GM19099 (cell line): ENCODE results near the gene C17orf75.

ENCODE experiments used
- POLR2A ChIP-seq: IDR thresholded peaks from 3 replicates; pipeline ENCODE4 v1.6.1; 2011; ENCODE audit warnings: low read depth; ENCODE audit not compliant: insufficient read length; ENCODE audit errors: extremely low read depth

C17orf75 gene

DNA sequence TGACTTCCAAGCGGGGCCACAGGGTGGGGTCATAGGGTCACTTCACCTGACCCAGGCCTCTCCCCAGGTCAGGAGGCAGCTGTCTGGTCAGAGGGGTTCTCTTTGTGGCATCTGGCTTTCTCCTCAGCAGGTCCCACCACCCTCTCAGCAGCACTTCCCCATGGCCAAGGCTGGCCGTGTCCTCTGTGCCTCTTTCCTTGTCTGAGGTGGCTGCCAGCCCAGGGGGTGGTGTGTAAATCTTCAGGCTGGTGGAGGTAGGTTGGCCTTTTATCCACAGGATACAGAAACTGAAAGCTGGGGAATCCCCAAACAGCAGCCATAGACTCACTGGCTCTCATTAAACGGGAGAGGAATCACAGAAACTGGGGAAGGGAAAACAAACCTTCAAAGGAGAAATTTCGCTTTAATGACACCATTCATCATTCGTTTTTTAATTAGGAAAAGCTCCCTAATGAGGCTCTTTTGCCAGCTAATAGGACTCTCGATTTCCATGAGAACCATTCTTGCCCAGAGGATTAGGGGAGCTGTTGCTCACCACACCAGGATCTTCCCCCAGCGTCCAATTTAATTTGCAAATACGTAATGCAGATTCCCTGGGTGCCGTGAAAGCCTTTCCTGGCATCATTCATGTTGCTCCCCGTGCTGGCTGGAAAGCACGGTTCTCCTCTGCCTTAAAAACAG, 18.0 kb downstream of the C17orf75 start:
- peak; percentile 19 for TF ChIP-seq POLR2A

DNA sequence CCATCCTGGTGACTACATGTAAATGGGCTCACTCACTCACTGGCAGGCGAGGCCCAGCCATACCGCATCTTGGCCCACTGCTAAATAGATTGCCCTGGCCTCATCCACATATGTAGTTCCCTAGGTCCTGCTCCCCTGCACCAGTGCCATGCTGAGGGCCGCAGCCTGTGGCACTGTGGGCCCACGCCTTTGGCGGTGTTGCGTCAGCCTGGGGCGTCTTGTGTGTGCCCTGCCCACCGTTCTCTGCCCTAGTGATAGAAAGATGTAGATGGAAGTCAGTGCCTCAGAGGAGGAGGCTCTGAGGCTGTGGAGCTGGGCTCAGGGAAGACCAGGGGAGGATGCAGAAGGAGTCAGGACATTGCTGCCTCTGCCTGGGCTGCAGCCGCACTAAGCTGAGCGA, 18.9 kb downstream of the C17orf75 start:
- TF ChIP-seq POLR2A = no peak

DNA sequence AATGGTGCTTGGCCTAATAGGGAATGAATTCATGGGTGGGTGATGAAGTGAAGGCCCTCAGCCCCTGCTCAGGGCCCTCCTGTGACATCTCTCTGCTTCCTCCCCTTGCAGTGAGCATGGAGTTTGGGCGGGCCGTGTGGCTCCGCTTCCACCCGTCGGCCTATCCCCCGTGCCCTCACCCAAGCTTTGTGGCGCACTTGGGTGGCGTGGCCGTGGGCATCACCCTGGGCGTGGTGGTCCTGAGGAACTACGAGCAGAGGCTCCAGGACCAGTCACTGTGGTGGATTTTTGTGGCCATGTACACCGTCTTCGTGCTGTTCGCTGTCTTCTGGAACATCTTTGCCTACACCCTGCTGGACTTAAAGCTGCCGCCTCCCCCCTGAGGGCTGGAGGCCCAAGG, 21.1 kb downstream of the C17orf75 start:
- no peak for TF ChIP-seq POLR2A

DNA sequence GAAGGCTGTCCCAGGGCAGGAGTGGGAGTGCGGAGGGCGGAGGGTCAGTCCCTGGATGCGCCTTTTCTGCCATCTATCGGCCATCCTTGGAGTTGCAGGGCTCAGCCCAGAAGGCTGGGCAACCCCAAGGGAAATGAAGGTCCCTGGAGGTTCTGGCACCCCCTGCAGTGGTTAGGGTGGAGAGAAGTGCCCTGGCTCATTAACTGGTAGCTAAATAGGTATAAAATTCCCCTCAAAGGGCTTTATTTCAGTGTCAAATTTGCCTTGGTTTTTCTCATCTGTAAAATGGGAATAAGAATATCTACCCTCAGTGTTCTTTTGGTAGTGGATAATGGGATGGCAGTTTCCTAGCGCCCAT, 22.4 kb downstream of the C17orf75 start:
- no peak for TF ChIP-seq POLR2A

DNA sequence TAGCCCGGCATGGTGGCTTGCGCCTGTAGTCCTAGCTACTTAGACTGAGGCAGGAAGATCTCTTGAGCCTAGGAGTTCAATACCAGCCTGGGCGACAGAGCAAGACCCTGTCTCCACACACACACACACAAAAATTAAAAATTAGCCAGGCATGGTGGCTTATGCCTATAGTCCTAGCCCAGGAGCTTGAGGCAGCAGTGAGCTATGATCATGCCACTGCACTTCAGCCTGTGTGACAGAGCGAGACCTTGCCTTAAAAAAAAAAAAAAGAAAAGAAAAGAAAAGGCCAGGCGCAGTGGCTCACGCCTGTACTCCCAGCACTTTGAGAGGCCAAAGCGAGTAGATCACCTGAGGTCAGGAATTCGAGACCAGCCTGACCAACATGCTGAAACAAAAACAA, 23.9 kb downstream of the C17orf75 start:
- TF ChIP-seq POLR2A = no peak

DNA sequence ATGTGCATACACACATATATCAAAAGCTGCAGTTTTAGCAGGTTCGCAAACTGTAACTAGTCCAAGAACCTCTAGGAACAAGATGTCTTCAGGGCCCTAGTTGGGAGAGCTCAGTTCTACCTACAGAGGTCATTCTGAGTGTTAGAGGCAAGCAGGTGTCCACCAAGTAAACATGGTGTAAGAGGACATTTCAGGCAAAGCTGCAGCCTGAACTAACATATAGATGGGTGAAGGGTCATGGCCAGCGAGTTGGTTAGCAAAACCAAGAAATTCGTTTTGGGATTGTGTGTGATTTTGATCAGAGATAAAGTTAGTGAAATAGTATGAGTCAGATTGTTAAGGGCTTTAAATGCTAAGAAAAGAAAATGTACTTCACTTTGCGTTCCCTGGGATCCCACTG, 24.6 kb downstream of the C17orf75 start:
- TF ChIP-seq POLR2A = no peak

DNA sequence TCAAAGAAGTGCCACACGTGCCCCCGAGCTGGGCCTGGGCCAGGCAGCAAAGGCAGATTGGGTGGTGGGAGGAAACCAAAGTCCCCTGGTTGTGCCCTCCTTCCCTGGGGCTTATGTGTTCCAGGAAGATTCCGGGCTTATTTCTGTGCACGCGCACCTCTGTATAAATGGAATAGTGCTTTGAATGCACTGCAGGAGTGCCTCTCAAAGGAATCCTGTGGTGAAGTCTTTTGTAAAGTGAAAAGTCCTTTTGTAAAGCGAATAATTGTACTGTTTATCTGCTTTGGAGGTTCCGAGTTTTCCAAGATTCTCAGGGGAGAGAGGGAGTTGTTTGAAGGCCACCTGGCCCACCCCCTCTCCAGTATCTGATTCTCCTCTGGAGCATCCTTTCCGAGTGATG, 26.8 kb downstream of the C17orf75 start:
- no peak for TF ChIP-seq POLR2A

DNA sequence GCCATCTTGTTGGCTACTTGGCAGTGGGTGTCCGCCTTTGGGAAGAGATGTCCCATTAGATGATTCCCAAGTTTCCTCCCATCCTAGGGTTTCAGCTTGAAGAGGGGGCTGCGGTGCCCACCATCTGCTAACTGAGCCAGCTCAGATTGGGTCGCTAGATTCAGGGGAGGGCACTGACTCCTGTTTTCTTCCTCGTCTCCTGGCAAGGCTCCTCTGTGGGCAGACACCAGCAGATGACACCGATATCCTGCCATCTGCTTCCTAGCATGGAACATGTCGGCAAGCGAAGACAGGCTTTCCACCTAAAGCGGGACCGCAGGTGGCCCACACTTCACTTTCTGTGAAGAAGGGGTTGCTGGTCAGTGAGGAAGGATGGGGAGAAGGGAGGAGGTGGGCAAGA, 27.3 kb downstream of the C17orf75 start:
- no peak for TF ChIP-seq POLR2A

DNA sequence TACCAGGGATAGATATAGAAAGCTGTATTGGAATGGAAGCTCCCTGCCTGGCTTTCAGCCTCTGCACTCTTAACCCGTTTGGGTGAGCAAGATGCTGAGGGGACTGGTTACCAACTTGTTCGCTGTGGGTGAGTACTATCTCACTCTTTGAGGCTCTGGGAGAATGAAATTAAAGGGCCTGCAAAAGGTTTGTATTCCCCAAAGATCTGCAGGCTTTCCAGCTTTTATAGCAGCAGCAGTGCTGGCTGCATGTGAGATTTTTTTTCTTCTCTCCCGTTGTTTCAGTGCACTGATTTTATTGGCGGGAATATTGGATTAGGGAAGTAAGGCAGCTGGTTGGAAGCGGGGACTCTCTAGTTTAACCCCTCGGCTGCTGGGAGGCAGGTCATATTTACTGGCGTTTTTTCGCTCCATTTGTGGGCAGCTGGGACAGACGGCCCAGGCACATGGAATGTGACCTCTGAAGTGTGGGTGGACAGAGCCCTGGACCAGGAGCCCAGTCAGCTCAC, 30.9 kb downstream of the C17orf75 start:
- no peak for TF ChIP-seq POLR2A

DNA sequence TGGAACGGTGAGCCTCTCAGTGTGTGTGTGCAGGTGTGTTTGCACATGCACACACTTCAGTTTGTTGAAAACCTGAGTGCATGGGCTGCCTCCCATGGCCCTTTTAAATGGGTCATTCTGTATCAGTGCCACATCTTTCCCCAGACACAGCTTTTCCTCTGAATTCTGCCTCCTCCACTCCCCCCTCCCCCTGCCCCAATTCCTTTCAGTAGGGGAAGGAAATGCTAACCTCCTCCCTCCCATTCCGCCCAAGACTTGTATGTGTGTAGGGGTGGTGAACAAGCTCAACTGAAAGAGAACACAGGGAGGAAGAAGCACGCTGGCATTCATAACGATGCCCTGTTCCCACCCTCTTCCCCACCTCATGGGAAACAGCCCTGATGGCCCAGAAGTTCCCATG, 34.3 kb downstream of the C17orf75 start:
- no peak for TF ChIP-seq POLR2A

DNA sequence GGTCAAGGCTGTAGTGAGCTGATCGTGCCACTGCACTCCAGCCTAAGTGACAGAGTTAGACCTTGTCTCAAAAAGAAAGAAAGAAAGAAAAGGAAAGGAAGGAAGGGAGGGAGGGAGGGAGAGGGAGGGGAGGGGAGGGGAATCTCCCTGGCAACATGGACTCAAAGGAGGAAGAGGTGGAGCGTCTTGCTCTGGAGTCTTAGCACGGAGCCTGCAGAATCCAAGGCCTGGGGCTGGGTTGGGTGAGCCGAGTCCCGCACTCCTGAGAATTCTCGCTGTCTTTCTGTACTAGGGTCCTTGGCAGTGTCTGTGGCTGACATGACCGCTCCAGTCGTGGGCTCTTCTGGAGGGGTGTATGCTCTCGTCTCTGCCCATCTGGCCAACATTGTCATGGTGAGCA, 36.9 kb downstream of the C17orf75 start:
- TF ChIP-seq POLR2A = no peak

DNA sequence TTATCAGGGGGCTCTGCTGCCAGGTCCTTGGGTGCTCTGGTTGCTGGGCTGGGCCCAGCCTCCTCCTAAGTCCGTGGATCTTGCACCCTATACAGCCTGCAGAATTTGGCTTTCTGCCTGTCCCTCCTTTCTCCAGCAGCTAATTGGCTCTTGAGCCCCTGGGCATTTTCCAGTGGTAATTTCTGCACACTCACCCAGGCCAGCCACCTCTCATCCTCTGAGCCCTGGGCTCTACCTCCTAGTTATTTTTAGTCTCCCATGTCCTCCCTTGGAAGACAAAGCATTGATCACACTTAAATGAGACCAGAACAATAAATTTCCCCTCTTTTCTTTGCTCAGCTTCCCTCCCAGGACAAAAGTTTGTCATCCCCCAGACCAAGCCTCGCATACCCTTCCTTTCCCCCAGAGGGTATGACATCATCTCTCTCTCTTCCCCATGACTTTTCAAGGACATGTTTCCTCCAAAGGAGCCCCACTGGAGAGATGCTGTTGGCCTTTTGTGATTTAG, 38.1 kb downstream of the C17orf75 start:
- TF ChIP-seq POLR2A = no peak

DNA sequence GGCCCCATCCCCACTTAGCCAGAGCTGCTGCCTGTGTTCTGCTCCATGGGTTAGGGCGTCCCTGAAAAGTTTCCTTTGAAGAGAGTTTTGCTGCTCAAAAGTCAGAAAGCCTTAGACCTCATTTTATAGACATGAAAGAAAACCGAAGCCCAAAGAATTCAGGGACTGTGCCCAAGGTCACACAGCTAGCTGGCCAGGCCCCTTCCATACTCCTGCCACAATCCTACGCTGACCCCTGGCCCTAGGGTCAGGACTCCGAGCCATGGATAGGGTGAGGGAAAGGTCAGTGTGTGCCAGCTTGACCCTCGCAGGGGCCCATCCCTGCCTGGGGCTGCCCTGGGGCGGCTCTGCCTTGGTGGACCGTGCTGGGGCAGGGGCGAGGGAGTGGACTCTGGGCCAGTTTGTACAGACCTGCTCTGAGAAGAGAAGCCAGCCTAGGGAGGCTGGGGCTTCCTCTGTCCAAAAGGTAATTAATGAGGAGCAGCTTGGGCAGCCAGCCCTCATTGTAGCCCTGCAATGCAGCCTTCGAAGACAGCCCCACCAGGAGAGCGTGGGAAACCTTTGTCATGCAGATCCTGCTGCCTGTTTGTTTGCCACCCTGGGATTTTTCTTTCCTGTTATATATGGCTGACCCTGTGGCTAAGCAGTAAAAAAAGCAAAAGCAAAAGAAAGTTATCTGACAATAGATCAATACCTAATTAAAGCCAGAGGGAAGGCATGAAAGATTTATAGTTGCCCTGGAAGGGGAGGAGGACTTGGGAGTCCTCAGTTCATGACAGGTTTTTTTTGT, 38.9 kb downstream of the C17orf75 start:
- no peak for TF ChIP-seq POLR2A

DNA sequence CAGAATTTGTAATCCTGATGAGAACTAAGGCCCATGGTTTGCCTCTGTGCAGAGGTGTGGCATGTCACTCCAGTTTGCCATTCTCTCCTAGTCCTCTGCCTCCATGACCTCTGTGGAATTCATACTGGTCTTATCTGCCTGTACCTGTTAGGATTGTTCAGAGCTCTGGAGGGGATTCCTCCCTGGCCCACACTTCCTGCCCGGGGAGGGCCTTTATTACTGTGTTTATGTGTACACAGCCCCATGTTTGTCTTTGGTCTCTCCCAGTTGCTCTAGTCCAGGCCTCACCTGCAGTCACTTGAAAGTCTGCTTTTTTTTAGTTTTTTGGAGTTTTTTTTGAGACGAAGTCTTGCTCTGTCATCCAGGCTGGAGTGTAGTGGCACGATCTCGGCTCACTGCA, 39.9 kb downstream of the C17orf75 start:
- TF ChIP-seq POLR2A = no peak

DNA sequence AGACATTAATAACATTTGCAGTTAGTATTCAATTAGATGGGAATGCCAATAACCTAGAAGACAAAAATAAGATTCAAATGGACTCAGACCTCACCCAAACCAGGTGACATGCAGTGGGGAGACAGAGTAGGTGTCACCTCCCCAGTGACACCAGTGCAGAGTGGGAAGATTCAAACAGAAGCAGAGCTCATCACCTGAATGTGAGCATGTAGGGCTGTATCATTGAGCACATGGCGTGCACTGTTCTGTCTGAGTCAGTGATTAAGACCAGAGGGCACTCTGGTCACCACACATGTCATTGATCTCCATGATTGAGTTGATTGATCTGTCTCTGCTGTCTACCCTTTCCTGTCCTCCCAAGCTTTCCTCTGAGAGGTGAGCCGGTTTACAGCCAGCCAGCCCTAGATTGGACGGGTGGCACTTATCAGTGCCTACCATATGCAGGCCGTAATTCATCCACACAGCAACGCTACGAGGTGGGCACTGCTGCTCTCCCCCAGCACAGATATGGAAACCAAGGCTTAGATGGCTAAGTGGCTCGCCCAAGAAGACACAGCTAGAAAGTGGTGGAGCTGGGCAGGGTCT, 42.3 kb downstream of the C17orf75 start:
- no peak for TF ChIP-seq POLR2A
